IPS-15b (cell line): ENCODE measurements around the gene TFRC.
"Not testable (repeated sequence)": the region's sequence is repeated elsewhere in the genome, so short reads cannot be mapped to it uniquely, and the experiment has no call there.

Source experiments
- H3K27me3 ChIP-seq: one replicate; pipeline ENCODE4 v1.6.1; 2013; ENCODE audit warnings: low read length; ENCODE audit not compliant: control insufficient read depth, insufficient read depth
- H3K36me3 ChIP-seq: one replicate; pipeline ENCODE4 v1.6.1; 2013; ENCODE audit warnings: low read length; ENCODE audit not compliant: control insufficient read depth, insufficient read depth
- H3K4me1 ChIP-seq: one replicate; pipeline ENCODE4 v1.6.1; 2013; ENCODE audit warnings: mild to moderate bottlenecking, low read length; ENCODE audit not compliant: control insufficient read depth, insufficient read depth
- H3K4me3 ChIP-seq: one replicate; pipeline ENCODE4 v1.5.1; 2013; ENCODE audit warnings: low read depth, low read length
- H3K9ac ChIP-seq: one replicate; pipeline ENCODE4 v1.6.1; 2013; ENCODE audit warnings: low read depth, mild to moderate bottlenecking, low read length
- H3K9me3 ChIP-seq: one replicate; pipeline ENCODE4 v1.6.1; 2013; ENCODE audit warnings: mild to moderate bottlenecking, low read length; ENCODE audit not compliant: control insufficient read depth, insufficient read depth

The TFRC gene

DNA sequence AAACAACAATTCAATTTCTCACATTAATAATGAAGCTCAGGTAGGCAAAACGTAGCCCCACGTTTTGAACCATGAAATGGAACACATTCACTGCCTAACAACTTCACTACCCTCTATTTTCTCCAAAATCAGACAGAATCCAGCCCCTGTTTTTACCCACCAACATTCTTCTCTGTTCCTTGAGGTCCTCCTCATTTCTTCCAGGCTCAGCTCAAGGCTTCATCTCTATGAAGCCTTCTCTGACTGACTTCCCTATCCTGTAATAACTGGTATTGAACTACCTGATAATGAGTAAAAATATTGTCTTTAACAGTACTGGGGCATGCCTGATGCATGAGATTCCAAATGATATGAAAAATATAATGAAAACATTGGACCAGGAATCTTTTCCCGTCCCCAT, 2.2 kb downstream of the TFRC start:
- no peak overlapping the region for H3K9ac ChIP-seq
- H3K27me3 ChIP-seq: no peaks in the 10 kb centered on the region
- H3K36me3 ChIP-seq: peaks cover 7% of the 10 kb centered on the region
- no peaks in the 10 kb centered on the region for H3K9me3 ChIP-seq
- peaks cover 4% of the 10 kb centered on the region for H3K4me1 ChIP-seq
- peak overlapping the region; percentile 61 for H3K4me3 ChIP-seq

- Histone ChIP-seq H3K36me3 (peaks cover 30% of the 10 kb centered on the region), H3K9me3 (no peaks in the 10 kb centered on the region), H3K4me3 (no peak overlapping the region), H3K4me1 (peaks cover 4% of the 10 kb centered on the region), H3K9ac (no peak overlapping the region), H3K27me3 (no peaks in the 10 kb centered on the region)
Measured at GRCh38 chr3:196075013-196075412, 6.9 kb downstream of the TFRC start.

DNA sequence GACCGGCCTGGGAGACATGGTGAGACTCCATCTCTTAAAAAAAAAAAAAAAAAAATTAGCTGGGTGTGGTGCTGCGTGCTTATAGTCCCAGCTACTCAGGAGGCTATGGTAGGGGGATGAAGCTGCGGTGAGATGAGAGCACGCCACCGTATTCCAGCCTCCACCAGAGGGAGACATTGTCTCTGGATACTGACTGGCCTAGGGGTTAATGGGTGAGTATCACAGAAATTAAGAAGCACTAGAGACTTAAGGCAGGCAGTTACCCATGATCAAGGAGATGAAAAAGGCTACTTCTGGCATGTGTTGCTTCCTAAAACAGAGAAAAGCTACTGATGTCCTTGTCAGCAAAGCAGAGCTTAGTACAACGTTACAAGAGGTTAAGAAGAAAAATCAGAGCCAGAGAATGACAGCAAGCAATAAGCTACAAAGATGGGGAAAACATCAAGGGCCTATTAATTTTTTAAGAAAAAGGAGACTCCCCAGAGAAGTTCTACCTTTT, 8.6 kb downstream of the TFRC start:
- Histone ChIP-seq H3K9ac (no peak overlapping the region), H3K9me3 (no peaks in the 10 kb centered on the region), H3K36me3 (peaks cover 40% of the 10 kb centered on the region), H3K4me3 (no peak overlapping the region), H3K27me3 (no peaks in the 10 kb centered on the region), H3K4me1 (peaks cover 2% of the 10 kb centered on the region)

DNA sequence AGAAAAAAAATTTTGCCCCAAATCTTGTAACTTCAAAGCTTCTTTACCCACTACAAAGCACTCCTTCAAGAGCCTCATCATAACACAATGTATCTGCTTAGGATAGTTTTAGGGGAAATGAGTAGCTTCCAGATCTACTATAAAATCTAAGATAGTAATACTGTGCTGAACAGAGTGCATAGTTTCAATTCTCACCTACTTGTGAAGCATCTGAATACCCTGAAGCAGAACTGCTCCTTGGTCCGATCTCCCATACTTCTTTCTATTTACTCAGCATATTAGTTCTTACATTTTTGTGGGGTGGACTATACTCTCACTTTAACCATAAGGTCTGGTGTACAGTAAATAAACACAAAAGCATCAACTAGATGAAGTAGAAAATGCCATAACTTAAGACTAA, 9.6 kb downstream of the TFRC start:
- Histone ChIP-seq H3K27me3 (no peaks in the 10 kb centered on the region), H3K9me3 (no peaks in the 10 kb centered on the region), H3K4me1 (peaks cover 2% of the 10 kb centered on the region), H3K36me3 (peaks cover 50% of the 10 kb centered on the region), H3K9ac (no peak overlapping the region), H3K4me3 (no peak overlapping the region)

DNA sequence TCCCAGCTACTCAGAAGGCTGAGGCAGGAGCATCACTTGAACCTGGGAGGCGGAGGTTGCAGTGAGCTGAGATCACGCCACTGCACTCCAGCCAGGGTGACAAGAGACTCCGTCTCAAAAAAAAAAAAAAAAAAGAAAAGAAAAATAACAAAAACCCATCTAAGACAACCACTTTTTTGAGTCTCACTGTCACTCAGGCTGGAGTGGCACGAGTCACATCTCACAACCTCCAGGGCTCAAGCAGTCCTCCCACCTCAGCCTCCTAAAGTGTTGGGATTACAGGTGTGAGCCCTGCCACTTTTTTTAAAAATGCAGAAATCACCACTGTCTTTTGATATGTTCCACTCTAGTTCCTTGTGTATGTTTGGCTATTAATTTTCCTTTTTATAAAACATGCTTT, 13.1 kb downstream of the TFRC start:
- peaks cover 58% of the 10 kb centered on the region for H3K36me3 ChIP-seq
- not testable (repeated sequence) for H3K4me3 ChIP-seq, H3K4me1 ChIP-seq, H3K27me3 ChIP-seq, H3K9ac ChIP-seq, H3K9me3 ChIP-seq

GRCh38 chr3:196067439-196067838, 14.5 kb downstream of the TFRC start:
- Histone ChIP-seq H3K9ac (no peak overlapping the region), H3K36me3 (peaks cover 61% of the 10 kb centered on the region), H3K4me3 (no peak overlapping the region), H3K27me3 (no peaks in the 10 kb centered on the region), H3K9me3 (no peaks in the 10 kb centered on the region), H3K4me1 (no peaks in the 10 kb centered on the region)

DNA sequence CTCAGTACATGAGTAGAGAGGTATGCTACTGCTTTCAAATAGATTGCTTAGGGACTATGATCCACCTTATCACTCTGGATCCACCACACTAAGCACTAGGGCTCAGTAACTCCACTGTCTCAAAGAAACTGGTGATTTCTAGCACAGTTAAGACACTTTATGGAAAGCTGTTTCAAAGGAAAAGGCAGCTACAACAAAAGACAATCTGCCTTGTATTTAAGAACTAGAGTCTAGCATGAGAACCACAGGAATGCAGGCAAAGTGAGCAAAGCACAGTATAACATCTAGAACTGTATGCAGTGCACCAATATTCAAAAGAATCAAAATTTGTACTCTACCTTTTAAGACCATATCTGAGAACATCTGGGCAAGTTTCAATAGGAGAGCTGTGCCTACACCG, 17.9 kb downstream of the TFRC start:
- H3K4me3 ChIP-seq: no peak overlapping the region
- H3K4me1 ChIP-seq: no peaks in the 10 kb centered on the region
- H3K36me3 ChIP-seq: peaks cover 47% of the 10 kb centered on the region
- no peaks in the 10 kb centered on the region for H3K27me3 ChIP-seq
- no peaks in the 10 kb centered on the region for H3K9me3 ChIP-seq
- H3K9ac ChIP-seq: no peak overlapping the region

DNA sequence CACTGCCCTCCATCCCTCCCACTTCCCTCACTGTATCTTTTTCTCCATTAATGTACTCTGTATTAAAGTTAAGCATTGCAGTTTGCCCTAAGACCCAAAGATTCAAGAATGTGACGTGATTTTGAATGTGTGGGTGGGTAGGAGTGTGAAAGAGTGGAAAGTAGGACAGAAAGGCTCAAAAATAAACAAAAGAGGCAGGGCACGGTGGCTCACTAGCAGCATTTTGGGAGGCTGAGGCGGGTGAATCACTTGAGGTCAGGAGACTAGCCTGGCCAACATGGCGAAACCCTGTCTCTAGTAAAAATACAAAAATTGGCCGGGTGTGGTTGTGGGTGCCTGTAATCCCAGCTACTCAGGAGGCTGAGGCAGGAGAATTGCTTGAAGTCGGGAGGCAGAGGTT, 18.4 kb downstream of the TFRC start:
- Histone ChIP-seq H3K36me3 (peaks cover 45% of the 10 kb centered on the region), H3K27me3 (no peaks in the 10 kb centered on the region), H3K4me1 (peaks cover under 1% of the 10 kb centered on the region), H3K9ac (no peak overlapping the region), H3K9me3 (no peaks in the 10 kb centered on the region), H3K4me3 (no peak overlapping the region)

DNA sequence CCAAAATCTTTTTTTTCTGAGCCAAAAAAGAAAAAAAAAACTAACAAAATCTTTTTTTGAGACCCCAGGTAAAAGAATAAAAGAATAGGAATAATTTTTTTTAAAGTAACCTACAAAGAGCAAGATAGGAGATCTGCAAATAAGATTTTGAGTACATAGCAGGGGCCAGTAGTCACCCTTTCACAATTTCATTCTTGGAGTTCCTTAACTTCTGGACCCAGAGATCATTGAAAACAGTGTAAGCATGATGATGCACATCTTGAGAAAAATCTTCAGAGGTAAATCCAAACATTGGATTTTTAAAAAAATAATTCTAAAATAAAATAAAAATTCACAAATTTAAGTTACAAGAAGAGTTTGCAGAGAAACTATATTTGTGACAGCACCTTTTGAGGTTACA, 18.8 kb downstream of the TFRC start:
- Histone ChIP-seq H3K9me3 (no peaks in the 10 kb centered on the region), H3K4me3 (no peak overlapping the region), H3K27me3 (no peaks in the 10 kb centered on the region), H3K36me3 (peaks cover 43% of the 10 kb centered on the region), H3K4me1 (peaks cover 5% of the 10 kb centered on the region), H3K9ac (no peak overlapping the region)

GRCh38 chr3:196060834-196061233, 21.1 kb downstream of the TFRC start:
- Histone ChIP-seq H3K27me3 (no peaks in the 10 kb centered on the region), H3K9me3 (no peaks in the 10 kb centered on the region), H3K9ac (no peak overlapping the region), H3K36me3 (peaks cover 46% of the 10 kb centered on the region), H3K4me1 (peaks cover 9% of the 10 kb centered on the region), H3K4me3 (no peak overlapping the region)

DNA sequence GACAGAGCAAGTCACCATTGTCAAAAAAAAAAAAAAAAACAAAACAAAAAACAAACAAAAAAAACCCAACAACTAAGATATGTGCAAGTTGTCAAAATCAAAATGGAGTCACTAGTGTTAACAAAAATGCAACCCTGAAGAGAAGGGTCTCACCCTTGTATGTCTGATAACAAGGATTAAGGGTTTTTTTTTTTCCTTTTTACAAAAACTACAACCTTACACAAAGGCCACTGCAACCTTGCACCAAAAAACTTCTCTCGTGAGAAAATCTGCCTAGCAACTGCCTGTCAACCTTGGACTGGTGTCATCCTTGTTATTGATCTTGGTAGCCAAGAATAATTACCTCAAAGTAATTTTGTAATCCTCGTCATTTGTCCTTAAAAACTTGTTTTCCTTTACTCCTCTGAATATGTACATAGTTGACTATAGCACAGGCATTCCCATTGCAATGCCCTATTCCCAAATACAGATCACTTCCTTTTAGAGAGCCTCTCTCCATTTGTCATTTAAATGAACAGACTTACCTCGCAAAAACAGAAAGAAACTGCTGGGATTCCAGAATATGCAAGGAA, 24.0 kb downstream of the TFRC start:
- H3K4me3 ChIP-seq: no peak overlapping the region
- H3K4me1 ChIP-seq: peaks cover 9% of the 10 kb centered on the region
- peaks cover 55% of the 10 kb centered on the region for H3K36me3 ChIP-seq
- H3K27me3 ChIP-seq: no peaks in the 10 kb centered on the region
- H3K9me3 ChIP-seq: no peaks in the 10 kb centered on the region
- H3K9ac ChIP-seq: no peak overlapping the region

DNA sequence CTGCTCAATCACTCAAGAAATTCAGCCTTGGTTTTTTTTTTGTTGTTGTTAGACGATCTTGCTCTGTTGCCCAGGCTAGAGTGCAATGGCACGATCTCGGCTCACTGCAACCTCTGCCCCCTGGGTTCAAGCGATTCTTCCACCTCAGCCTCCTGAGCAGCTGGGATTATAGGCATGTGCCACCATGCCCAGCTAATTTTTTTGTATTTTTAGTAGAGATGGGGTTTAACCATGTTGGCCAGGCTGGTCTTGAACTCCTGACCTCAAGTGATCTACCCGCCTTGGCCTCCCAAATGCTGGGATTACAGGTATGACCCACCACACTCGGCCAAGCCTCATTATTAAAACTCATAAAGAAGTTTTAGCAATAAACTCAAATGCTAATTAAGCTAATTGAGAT, 25.5 kb downstream of the TFRC start:
- peaks cover 50% of the 10 kb centered on the region for H3K36me3 ChIP-seq
- not testable (repeated sequence) for H3K9ac ChIP-seq, H3K27me3 ChIP-seq, H3K9me3 ChIP-seq, H3K4me3 ChIP-seq, H3K4me1 ChIP-seq
